ENCODE measurements around the gene AP1M1. TPM values are rescaled to one million over a fixed set of nuclear protein-coding genes. Genes with fewer than 3 reads are reported as not detected.

Gene AP1M1
- total and polyA plus RNA-seq, 2 of the 4 experiments (the other 2 are of a cell fraction) = 85.1 to 99.1 TPM

DNA sequence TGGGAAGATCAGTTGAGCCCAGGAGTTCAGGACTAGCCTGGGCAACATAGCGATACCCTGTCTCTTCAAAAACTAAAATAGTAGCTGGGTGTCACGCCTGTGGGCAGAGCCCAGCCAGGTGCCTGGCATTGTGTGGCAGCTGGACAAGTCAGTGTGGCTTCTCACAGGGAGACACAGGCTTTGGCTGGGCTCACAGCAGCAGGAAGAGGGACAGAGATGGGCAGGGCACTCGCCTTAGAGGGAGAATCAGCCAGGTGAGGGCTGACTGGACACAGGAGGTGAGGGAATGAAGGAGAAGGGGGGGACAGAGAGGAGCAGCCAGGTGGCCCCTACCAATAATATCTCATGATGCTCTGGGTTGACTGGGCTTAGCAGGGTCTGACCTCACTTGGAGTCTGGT is 9.2 kb upstream of the AP1M1 start:
- dilution Hi-C loops (cut with HindIII; ENCODE audit: low sequenced_read_pairs, unreplicated experiment) (no loop called here), in situ Hi-C loops (cut with MboI; ENCODE audit: low sequenced_read_pairs) (loop anchor here (5.0 to 25.0 kb wide), 5 partner anchors 76 to 1076 kb away; partner anchors contain the start of genes AKAP8L, CYP4F3, RAB8A and SYDE1), intact Hi-C loops (cut with micrococcal nuclease) (no loop called here)
- no peak overlapping the region for H3K4me3 ChIP-seq (ENCODE audit: insufficient read depth, low read depth, low read length)
- no peak overlapping the region for H2BK5ac ChIP-seq (ENCODE audit: low read depth, low read length, poor library complexity, severe bottlenecking)
- H2AK5ac ChIP-seq (ENCODE audit: low read depth, low read length) = no peak overlapping the region
- H3K36me3 ChIP-seq (ENCODE audit: control insufficient read depth, insufficient read depth, low read length) = peaks cover 34% of the 10 kb centered on the region
- no peak overlapping the region for H2AK9ac ChIP-seq (replicated peaks; ENCODE audit: low read depth, low read length, poor library complexity)
- no peak overlapping the region for H3K56ac ChIP-seq (ENCODE audit: extremely low read depth, insufficient read depth, low read length)
- peaks cover 15 to 50% of the 10 kb centered on the region in 2 experiments for H3K79me1 ChIP-seq (ENCODE audit: low read depth in 1 of 2, low read length in 2 of 2)
- H2BK15ac ChIP-seq (ENCODE audit: low read depth, low read length) = no peak overlapping the region
- H3K9me3 ChIP-seq (ENCODE audit: control insufficient read depth, insufficient read depth, low read length) = no peaks in the 10 kb centered on the region
- H3K18ac ChIP-seq (ENCODE audit: low read depth, low read length) = no peak overlapping the region
- H3K4me1 ChIP-seq (ENCODE audit: control insufficient read depth, insufficient read depth, low read length) = no peaks in the 10 kb centered on the region
- WGBS, 2 experiments (ENCODE audit: extremely low coverage in 2 of 2, insufficient read length in 1 of 2) = 83% methylated on average over 1 of the region's 3 CpGs; no CpG with 5 or more reads in 1 of the 2 experiments
- POLR2A ChIA-PET (ENCODE audit: unreplicated experiment) = no interaction called here
- H2AFZ ChIP-seq (replicated peaks; ENCODE audit: low read length, poor library complexity) = no peak overlapping the region
- CTCF ChIA-PET = no interaction called here
- H2BK120ac ChIP-seq (ENCODE audit: low read depth, low read length) = no peak overlapping the region
- no peak overlapping the region for H4K91ac ChIP-seq (ENCODE audit: insufficient read depth, low read depth, low read length)
- no peak overlapping the region for H3K27ac ChIP-seq (ENCODE audit: insufficient read depth, low read length)
- peaks cover 7% of the 10 kb centered on the region; the same call in 1 of the 2 replicates for H3K9me1 ChIP-seq (ENCODE audit: insufficient read depth, low read length)
- no peak overlapping the region for H4K5ac ChIP-seq (ENCODE audit: low read depth, low read length)
- TF ChIP-seq CHD1 (IDR thresholded peaks at IDR 0.05; ENCODE audit: low read depth, low read length) = no peak
- TF ChIP-seq POLR2A (IDR thresholded peaks at IDR 0.05; ENCODE audit: low read depth, low read length) = no peak
- TF ChIP-seq, protein P1, sequence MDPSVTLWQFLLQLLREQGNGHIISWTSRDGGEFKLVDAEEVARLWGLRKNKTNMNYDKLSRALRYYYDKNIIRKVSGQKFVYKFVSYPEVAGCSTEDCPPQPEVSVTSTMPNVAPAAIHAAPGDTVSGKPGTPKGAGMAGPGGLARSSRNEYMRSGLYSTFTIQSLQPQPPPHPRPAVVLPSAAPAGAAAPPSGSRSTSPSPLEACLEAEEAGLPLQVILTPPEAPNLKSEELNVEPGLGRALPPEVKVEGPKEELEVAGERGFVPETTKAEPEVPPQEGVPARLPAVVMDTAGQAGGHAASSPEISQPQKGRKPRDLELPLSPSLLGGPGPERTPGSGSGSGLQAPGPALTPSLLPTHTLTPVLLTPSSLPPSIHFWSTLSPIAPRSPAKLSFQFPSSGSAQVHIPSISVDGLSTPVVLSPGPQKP (IDR thresholded peaks at IDR 0.05; ENCODE audit: borderline replicate concordance, low read depth, low read length) = no peak
- no peak for TF ChIP-seq SMC3 (IDR thresholded peaks at IDR 0.05; ENCODE audit: low read depth, low read length)
- no peak for TF ChIP-seq MAZ (IDR thresholded peaks at IDR 0.05; ENCODE audit: borderline replicate concordance, low read depth, low read length)
- no peak for TF ChIP-seq FOS (IDR thresholded peaks at IDR 0.05; ENCODE audit: low read depth, low read length)
- TF ChIP-seq MXI1 (IDR thresholded peaks at IDR 0.05; ENCODE audit: borderline replicate concordance, low read depth, low read length) = no peak
- TF ChIP-seq MAFK (IDR thresholded peaks at IDR 0.05; ENCODE audit: low read depth, low read length) = no peak
- TF ChIP-seq BHLHE40 (IDR thresholded peaks at IDR 0.05; ENCODE audit: low read depth, low read length) = no peak
- no peak for TF ChIP-seq RCOR1 (IDR thresholded peaks at IDR 0.05; ENCODE audit: insufficient replicate concordance, low read length)
- H4K8ac ChIP-seq (ENCODE audit: low read depth in 2 of 2, low read length in 2 of 2) = no peak overlapping the region
- no peak overlapping the region for H3K9ac ChIP-seq (ENCODE audit: low read depth, low read length)
- DNase-seq (no peak), ATAC-seq (ENCODE audit: low read depth) (no peak)
- peaks cover 6% of the 10 kb centered on the region; the same call in 1 of the 2 replicates for H4K20me1 ChIP-seq (ENCODE audit: insufficient read depth, low read length)
- no peak overlapping the region for H3K14ac ChIP-seq (replicated peaks; ENCODE audit: low read depth, low read length)
- H3K4me2 ChIP-seq (ENCODE audit: low read depth, low read length) = no peak overlapping the region
- no peak overlapping the region for H2BK20ac ChIP-seq (ENCODE audit: low read depth, low read length)
- H3K27me3 ChIP-seq (ENCODE audit: control insufficient read depth, insufficient read depth, low read length) = no peaks in the 10 kb centered on the region
- no peak overlapping the region for H3K4ac ChIP-seq (ENCODE audit: low read depth, low read length)
- H3K23ac ChIP-seq (ENCODE audit: low read depth, low read length) = no peak overlapping the region
- BruUV-seq (replicated peaks) = no TSS peak

All from IMR-90 (cell line).